A549 (cell line): ENCODE measurements around the gene REG3G.

Source experiments
- POLR2A ChIP-seq: IDR thresholded peaks from 2 replicates; pipeline ENCODE4 v1.6.1; 2012; ENCODE audit warnings: mild to moderate bottlenecking, low read length
- RCOR1 ChIP-seq: fragments of 150-350 bp; IDR thresholded peaks from 2 replicates; pipeline ENCODE4 v1.6.1; 2014; ENCODE audit warnings: antibody characterized with exemption, low read length, low read depth
- TF ChIP-seq, protein P1 (sequence below): fragments of >200 bp; sonication (Bioruptor Twin); formaldehyde crosslinking; IDR thresholded peaks from 3 replicates; pipeline ENCODE4 v1.5.1; 2016
- TF ChIP-seq, protein P2 (sequence below): fragments of 200-600 bp; sonication (generic); IDR thresholded peaks from 2 replicates; pipeline ENCODE4 v1.6.1; 2016; ENCODE audit warnings: antibody characterized with exemption, mild to moderate bottlenecking, moderate library complexity

DNA sequence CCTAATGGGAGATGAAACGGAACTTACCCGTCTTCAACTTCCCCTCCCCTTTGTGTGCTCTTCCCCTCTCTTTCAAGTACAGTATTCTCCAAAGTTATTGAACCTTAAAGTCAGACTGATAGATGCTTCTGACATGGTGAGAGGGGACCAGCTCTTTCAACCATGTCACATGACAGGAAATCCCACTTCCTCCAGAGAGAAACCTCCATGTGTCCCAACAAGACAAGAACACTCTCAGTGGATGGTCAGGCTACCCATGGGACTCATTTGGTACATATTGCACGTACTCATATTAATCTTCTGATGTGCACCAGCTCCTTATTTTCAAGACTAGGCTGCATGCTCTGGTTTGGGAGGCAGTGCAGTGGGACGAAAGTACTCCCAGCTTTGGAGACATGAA, 44.6 kb upstream of the REG3G start:
- TF ChIP-seq, protein P1, sequence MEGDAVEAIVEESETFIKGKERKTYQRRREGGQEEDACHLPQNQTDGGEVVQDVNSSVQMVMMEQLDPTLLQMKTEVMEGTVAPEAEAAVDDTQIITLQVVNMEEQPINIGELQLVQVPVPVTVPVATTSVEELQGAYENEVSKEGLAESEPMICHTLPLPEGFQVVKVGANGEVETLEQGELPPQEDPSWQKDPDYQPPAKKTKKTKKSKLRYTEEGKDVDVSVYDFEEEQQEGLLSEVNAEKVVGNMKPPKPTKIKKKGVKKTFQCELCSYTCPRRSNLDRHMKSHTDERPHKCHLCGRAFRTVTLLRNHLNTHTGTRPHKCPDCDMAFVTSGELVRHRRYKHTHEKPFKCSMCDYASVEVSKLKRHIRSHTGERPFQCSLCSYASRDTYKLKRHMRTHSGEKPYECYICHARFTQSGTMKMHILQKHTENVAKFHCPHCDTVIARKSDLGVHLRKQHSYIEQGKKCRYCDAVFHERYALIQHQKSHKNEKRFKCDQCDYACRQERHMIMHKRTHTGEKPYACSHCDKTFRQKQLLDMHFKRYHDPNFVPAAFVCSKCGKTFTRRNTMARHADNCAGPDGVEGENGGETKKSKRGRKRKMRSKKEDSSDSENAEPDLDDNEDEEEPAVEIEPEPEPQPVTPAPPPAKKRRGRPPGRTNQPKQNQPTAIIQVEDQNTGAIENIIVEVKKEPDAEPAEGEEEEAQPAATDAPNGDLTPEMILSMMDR, result no peak
- TF ChIP-seq POLR2A, result no peak
- TF ChIP-seq, protein P2, sequence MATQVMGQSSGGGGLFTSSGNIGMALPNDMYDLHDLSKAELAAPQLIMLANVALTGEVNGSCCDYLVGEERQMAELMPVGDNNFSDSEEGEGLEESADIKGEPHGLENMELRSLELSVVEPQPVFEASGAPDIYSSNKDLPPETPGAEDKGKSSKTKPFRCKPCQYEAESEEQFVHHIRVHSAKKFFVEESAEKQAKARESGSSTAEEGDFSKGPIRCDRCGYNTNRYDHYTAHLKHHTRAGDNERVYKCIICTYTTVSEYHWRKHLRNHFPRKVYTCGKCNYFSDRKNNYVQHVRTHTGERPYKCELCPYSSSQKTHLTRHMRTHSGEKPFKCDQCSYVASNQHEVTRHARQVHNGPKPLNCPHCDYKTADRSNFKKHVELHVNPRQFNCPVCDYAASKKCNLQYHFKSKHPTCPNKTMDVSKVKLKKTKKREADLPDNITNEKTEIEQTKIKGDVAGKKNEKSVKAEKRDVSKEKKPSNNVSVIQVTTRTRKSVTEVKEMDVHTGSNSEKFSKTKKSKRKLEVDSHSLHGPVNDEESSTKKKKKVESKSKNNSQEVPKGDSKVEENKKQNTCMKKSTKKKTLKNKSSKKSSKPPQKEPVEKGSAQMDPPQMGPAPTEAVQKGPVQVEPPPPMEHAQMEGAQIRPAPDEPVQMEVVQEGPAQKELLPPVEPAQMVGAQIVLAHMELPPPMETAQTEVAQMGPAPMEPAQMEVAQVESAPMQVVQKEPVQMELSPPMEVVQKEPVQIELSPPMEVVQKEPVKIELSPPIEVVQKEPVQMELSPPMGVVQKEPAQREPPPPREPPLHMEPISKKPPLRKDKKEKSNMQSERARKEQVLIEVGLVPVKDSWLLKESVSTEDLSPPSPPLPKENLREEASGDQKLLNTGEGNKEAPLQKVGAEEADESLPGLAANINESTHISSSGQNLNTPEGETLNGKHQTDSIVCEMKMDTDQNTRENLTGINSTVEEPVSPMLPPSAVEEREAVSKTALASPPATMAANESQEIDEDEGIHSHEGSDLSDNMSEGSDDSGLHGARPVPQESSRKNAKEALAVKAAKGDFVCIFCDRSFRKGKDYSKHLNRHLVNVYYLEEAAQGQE, result no peak
- no peak for TF ChIP-seq RCOR1
